DND-41 (cell line): ENCODE results near the gene VAC14.

Experiments
- EZH2 ChIP-seq: IDR thresholded peaks from 3 replicates; pipeline ENCODE4 v1.6.1; 2012; ENCODE audit warnings: borderline replicate concordance, low read depth, mild to moderate bottlenecking, moderate library complexity, low read length, inconsistent platforms; ENCODE audit not compliant: severe bottlenecking
- TF ChIP-seq, protein P1 (sequence below): IDR thresholded peaks from 2 replicates; pipeline ENCODE4 v1.5.1; 2012; ENCODE audit warnings: borderline replicate concordance, low read length, moderate library complexity, mild to moderate bottlenecking; ENCODE audit not compliant: poor library complexity, severe bottlenecking; ENCODE audit errors: extremely low read depth

- TF ChIP-seq, protein P1, sequence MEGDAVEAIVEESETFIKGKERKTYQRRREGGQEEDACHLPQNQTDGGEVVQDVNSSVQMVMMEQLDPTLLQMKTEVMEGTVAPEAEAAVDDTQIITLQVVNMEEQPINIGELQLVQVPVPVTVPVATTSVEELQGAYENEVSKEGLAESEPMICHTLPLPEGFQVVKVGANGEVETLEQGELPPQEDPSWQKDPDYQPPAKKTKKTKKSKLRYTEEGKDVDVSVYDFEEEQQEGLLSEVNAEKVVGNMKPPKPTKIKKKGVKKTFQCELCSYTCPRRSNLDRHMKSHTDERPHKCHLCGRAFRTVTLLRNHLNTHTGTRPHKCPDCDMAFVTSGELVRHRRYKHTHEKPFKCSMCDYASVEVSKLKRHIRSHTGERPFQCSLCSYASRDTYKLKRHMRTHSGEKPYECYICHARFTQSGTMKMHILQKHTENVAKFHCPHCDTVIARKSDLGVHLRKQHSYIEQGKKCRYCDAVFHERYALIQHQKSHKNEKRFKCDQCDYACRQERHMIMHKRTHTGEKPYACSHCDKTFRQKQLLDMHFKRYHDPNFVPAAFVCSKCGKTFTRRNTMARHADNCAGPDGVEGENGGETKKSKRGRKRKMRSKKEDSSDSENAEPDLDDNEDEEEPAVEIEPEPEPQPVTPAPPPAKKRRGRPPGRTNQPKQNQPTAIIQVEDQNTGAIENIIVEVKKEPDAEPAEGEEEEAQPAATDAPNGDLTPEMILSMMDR: no peak
- TF ChIP-seq EZH2: no peak
Measured at GRCh38 chr16:70747703-70748631, 53.0 kb downstream of the VAC14 start.
